Hypothalamus (tissue), 51 donors: Measurements from ENCODE around the gene ANKS1B.
A peak's percentile ranks its signal among the peaks of the same experiment; 100 is the strongest.

Experiments used
- DNase-seq, 51 donors: peaks; one replicate each; lab custom pipeline; 2025; lab: John Stamatoyannopoulos, UW

ANKS1B gene

GRCh38 chr12:99235381-99235780 lies 749.4 kb downstream of the ANKS1B start:
- no peak for DNase-seq

GRCh38 chr12:99234702-99235101 lies 750.0 kb downstream of the ANKS1B start:
- no peak for DNase-seq

- DNase-seq, result no peak
Observed at GRCh38 chr12:99232324-99232723, 752.4 kb downstream of the ANKS1B start.

GRCh38 chr12:99231031-99231430 lies 753.7 kb downstream of the ANKS1B start:
- no peak for DNase-seq

- no peak for DNase-seq
Observed at GRCh38 chr12:99224237-99224636, 760.5 kb downstream of the ANKS1B start.

- DNase-seq, result no peak
Observed at GRCh38 chr12:99223579-99223978, 761.2 kb downstream of the ANKS1B start.

- no peak for DNase-seq
Observed at GRCh38 chr12:99213047-99213446, 771.7 kb downstream of the ANKS1B start.

GRCh38 chr12:99212275-99212674 lies 772.5 kb downstream of the ANKS1B start:
- no peak for DNase-seq

GRCh38 chr12:99205111-99205510 lies 779.6 kb downstream of the ANKS1B start:
- DNase-seq, result no peak

- DNase-seq, result no peak
Observed at GRCh38 chr12:99201906-99202645, 782.7 kb downstream of the ANKS1B start.

GRCh38 chr12:99200711-99201384 lies 783.9 kb downstream of the ANKS1B start:
- DNase-seq, result no peak

- DNase-seq, result no peak
Observed at GRCh38 chr12:99195474-99195873, 789.3 kb downstream of the ANKS1B start.

GRCh38 chr12:99192489-99192888 lies 792.2 kb downstream of the ANKS1B start:
- no peak for DNase-seq

GRCh38 chr12:99176871-99177270 lies 807.9 kb downstream of the ANKS1B start:
- no peak for DNase-seq

GRCh38 chr12:99170461-99170860 lies 814.3 kb downstream of the ANKS1B start:
- no peak for DNase-seq

GRCh38 chr12:99170037-99170436 lies 814.7 kb downstream of the ANKS1B start:
- DNase-seq, result no peak

GRCh38 chr12:99157946-99158345 lies 826.8 kb downstream of the ANKS1B start:
- DNase-seq, result no peak

- DNase-seq, result no peak
Observed at GRCh38 chr12:99154983-99155336, 829.8 kb downstream of the ANKS1B start.

- DNase-seq, result peak in 19 of 51 donors; percentile 0 to 69 (median 24)
Observed at GRCh38 chr12:99154216-99154982, 830.3 kb downstream of the ANKS1B start.

GRCh38 chr12:99153293-99153692 lies 831.4 kb downstream of the ANKS1B start:
- peak in 1 of 51 donors; percentile 18 for DNase-seq

GRCh38 chr12:99152337-99152736 lies 832.4 kb downstream of the ANKS1B start:
- DNase-seq, result no peak

GRCh38 chr12:99151744-99152143 lies 833.0 kb downstream of the ANKS1B start:
- no peak for DNase-seq
